ENCODE results near the gene ZNF862. TPM values are rescaled to one million over a fixed set of nuclear protein-coding genes. Genes with fewer than 3 reads are reported as not detected.

Gene ZNF862
- total RNA-seq, 2 experiments from 2014 or later = 7.9 to 9.1 TPM

GRCh38 chr7:149880638-149881311, 42.6 kb downstream of the ZNF862 start:
- H3K79me2 ChIP-seq (ENCODE audit: insufficient read depth, low read depth, low read length) = no peaks in the 10 kb centered on the region
- CTCF ChIA-PET (ENCODE audit: unreplicated experiment) = no interaction called here
- no peaks in the 10 kb centered on the region for H3K36me3 ChIP-seq (ENCODE audit: insufficient read depth, low read length)
- BruUV-seq (replicated peaks) = no TSS peak
- no peak for DNase-seq (ENCODE audit: low spot score)
- H3K9me2 ChIP-seq (ENCODE audit: insufficient read depth, low read length) = no peaks in the 10 kb centered on the region
- POLR2A ChIA-PET = no interaction called here
- H3K4me2 ChIP-seq (ENCODE audit: low read length) = no peak overlapping the region
- no peak overlapping the region for H3K27ac ChIP-seq (ENCODE audit: low read depth, low read length, poor library complexity, severe bottlenecking)
- H2AFZ ChIP-seq (ENCODE audit: low read length) = no peak overlapping the region
- H3K4me3 ChIP-seq (ENCODE audit: low read depth, low read length, poor library complexity, severe bottlenecking) = no peak overlapping the region
- no peaks in the 10 kb centered on the region for H4K20me1 ChIP-seq (ENCODE audit: insufficient read depth, low read length)
- TF ChIP-seq, protein P1, sequence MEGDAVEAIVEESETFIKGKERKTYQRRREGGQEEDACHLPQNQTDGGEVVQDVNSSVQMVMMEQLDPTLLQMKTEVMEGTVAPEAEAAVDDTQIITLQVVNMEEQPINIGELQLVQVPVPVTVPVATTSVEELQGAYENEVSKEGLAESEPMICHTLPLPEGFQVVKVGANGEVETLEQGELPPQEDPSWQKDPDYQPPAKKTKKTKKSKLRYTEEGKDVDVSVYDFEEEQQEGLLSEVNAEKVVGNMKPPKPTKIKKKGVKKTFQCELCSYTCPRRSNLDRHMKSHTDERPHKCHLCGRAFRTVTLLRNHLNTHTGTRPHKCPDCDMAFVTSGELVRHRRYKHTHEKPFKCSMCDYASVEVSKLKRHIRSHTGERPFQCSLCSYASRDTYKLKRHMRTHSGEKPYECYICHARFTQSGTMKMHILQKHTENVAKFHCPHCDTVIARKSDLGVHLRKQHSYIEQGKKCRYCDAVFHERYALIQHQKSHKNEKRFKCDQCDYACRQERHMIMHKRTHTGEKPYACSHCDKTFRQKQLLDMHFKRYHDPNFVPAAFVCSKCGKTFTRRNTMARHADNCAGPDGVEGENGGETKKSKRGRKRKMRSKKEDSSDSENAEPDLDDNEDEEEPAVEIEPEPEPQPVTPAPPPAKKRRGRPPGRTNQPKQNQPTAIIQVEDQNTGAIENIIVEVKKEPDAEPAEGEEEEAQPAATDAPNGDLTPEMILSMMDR (conservative IDR thresholded peaks at IDR 0.05; ENCODE audit: low read length) = no peak
- no peak for TF ChIP-seq EZH2phosphoT487 (IDR thresholded peaks at IDR 0.05; ENCODE audit: borderline replicate concordance, low read depth, low read length)
- H3K9me3 ChIP-seq (ENCODE audit: low read length) = no peaks in the 10 kb centered on the region
- intact Hi-C loops (cut with micrococcal nuclease; ENCODE audit: unreplicated experiment) = no loop called here
- no peaks in the 10 kb centered on the region for H3K4me1 ChIP-seq (ENCODE audit: insufficient read depth, low read length, poor library complexity, severe bottlenecking)

DNA sequence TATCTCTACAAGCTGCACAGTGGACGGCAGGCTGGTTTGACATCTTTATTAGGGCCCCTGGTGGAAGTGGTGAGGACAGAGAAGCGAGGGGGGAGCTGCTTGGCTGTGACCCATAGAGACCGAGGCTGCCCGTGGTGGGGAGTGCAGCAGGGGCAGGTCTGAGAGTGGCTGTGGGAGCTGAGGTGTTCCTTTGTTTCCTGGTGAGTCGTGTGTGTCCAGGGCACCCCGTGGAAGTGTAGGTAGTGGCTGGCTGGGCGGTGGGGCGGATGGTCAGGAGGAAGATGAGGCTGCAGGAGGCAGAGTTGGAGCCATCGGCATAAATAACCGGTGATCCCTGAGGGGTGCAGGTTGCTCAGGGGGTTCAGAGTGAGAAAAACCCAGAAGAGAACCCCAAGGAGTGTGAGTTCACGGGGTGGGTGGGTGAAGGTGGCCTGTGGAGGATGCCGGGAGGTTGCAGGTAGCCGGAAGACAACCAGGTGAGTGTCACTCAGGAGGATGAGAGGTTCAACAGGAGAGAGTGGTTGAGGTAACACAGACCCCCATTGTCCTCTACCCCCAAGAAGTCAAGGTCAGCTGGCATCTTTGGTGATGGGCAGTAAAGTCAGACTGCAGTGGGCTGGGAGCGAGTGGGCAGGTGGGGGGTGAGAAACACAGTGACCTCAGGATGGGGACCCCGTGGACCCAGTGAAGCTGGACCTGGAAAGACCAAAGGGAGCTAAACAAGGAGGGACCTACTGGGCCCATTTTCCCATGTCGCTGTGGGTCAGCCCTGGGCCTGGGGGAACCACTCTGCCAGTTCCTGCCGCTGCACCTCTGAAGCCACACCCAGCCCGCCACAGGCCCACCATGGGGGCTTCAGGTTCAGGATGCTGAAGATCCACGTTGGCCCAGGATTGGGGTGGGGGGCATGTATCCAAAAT, 43.4 kb downstream of the ZNF862 start:
- no peak for TF ChIP-seq EZH2phosphoT487 (IDR thresholded peaks at IDR 0.05; ENCODE audit: borderline replicate concordance, low read depth, low read length)
- TF ChIP-seq, protein P1 (conservative IDR thresholded peaks at IDR 0.05; ENCODE audit: low read length) = no peak
- Histone ChIP-seq H3K9me2 (ENCODE audit: insufficient read depth, low read length) (no peaks in the 10 kb centered on the region), H3K36me3 (ENCODE audit: insufficient read depth, low read length) (no peaks in the 10 kb centered on the region), H3K9me3 (ENCODE audit: low read length) (no peaks in the 10 kb centered on the region), H2AFZ (ENCODE audit: low read length) (no peak overlapping the region), H3K79me2 (ENCODE audit: insufficient read depth, low read depth, low read length) (no peaks in the 10 kb centered on the region), H3K4me2 (ENCODE audit: low read length) (no peak overlapping the region), H3K4me1 (ENCODE audit: insufficient read depth, low read length, poor library complexity, severe bottlenecking) (no peaks in the 10 kb centered on the region), H3K4me3 (ENCODE audit: low read depth, low read length, poor library complexity, severe bottlenecking) (no peak overlapping the region), H3K27ac (ENCODE audit: low read depth, low read length, poor library complexity, severe bottlenecking) (no peak overlapping the region), H4K20me1 (ENCODE audit: insufficient read depth, low read length) (no peaks in the 10 kb centered on the region)
- ChIA-PET POLR2A (no interaction called here), CTCF (ENCODE audit: unreplicated experiment) (interaction anchor here (1.4 kb wide), 1 partner anchor 10 kb away, joined by 4 read pairs; no protein-coding TSS in a partner anchor)
- intact Hi-C loops (cut with micrococcal nuclease; ENCODE audit: unreplicated experiment) = no loop called here
- no peak for DNase-seq (ENCODE audit: low spot score)
- no TSS peak for BruUV-seq (replicated peaks)
